Stimulated activated CD4-positive, alpha-beta T cell treated with anti-CD3 and anti-CD28 coated beads, Interleukin-2, amount 100 ng/mL, for 24 hours (primary cell): ENCODE results near the gene VAV3.

Experiments
- DNase-seq, 2 donors: peaks; one replicate each; pipeline ENCODE4 v3.0.0-alpha.2; 2020

Gene VAV3

GRCh38 chr1:107829036-107829770, 135.8 kb downstream of the VAV3 start:
- no peak for DNase-seq

- DNase-seq = no peak
These were observed 140.0 kb downstream of the VAV3 start for GRCh38 chr1:107824946-107825345.

GRCh38 chr1:107821340-107821739, 143.6 kb downstream of the VAV3 start:
- DNase-seq = peak; percentile 16 to 42

GRCh38 chr1:107820801-107821200, 144.2 kb downstream of the VAV3 start:
- DNase-seq = no peak

- DNase-seq = no peak
These were observed 147.0 kb downstream of the VAV3 start for GRCh38 chr1:107817935-107818334.

GRCh38 chr1:107817206-107817605, 147.8 kb downstream of the VAV3 start:
- no peak for DNase-seq

GRCh38 chr1:107810291-107810951, 154.6 kb downstream of the VAV3 start:
- no peak for DNase-seq

- DNase-seq = no peak
These were observed 157.1 kb downstream of the VAV3 start for GRCh38 chr1:107807855-107808254.

GRCh38 chr1:107807405-107807804, 157.6 kb downstream of the VAV3 start:
- DNase-seq = no peak

GRCh38 chr1:107806902-107807301, 158.1 kb downstream of the VAV3 start:
- no peak for DNase-seq

GRCh38 chr1:107804741-107805140, 160.2 kb downstream of the VAV3 start:
- no peak for DNase-seq

GRCh38 chr1:107804134-107804533, 160.8 kb downstream of the VAV3 start:
- DNase-seq = no peak

- DNase-seq = no peak
These were observed 161.4 kb downstream of the VAV3 start for GRCh38 chr1:107803579-107803978.

- DNase-seq = no peak
These were observed 162.3 kb downstream of the VAV3 start for GRCh38 chr1:107802654-107803053.

- DNase-seq = no peak
These were observed 169.0 kb downstream of the VAV3 start for GRCh38 chr1:107795994-107796393.

GRCh38 chr1:107795441-107795840, 169.5 kb downstream of the VAV3 start:
- no peak for DNase-seq

GRCh38 chr1:107794571-107794970, 170.4 kb downstream of the VAV3 start:
- DNase-seq = no peak

- DNase-seq = no peak
These were observed 171.0 kb downstream of the VAV3 start for GRCh38 chr1:107793896-107794453.

- DNase-seq = no peak
These were observed 173.6 kb downstream of the VAV3 start for GRCh38 chr1:107791348-107791747.

GRCh38 chr1:107789817-107790524, 175.0 kb downstream of the VAV3 start:
- DNase-seq = no peak

GRCh38 chr1:107788206-107789202, 176.5 kb downstream of the VAV3 start:
- DNase-seq = no peak

- peak; percentile 11 to 22 for DNase-seq
These were observed 177.7 kb downstream of the VAV3 start for GRCh38 chr1:107787299-107787698.
